H1 (cell line): ENCODE measurements around the gene SELENOK. TPM values are rescaled to one million over a fixed set of nuclear protein-coding genes. Genes with fewer than 3 reads are reported as not detected.

Experiments
- CTCF ChIA-PET: fragments of 300-600 bp; sonication (Branson Sonifier 250); formaldehyde crosslinking; loops from one replicate; lab custom pipeline; 2021; ENCODE audit not compliant: partially characterized antibody; lab: Charles Lee
- POLR2A ChIA-PET: fragments of 300-600 bp; sonication (Branson Sonifier 250); formaldehyde crosslinking; loops from one replicate; lab custom pipeline; 2021; ENCODE audit warnings: inconsistent platforms; ENCODE audit not compliant: partially characterized antibody; lab: Charles Lee
- DNase-seq, 2 experiments: peaks; one replicate each; pipeline versions ENCODE4 v3.0.0 to v3.0.0-alpha.2; 2010 to 2022; ENCODE audit warnings: low spot score in 2 of 2, low read depth in 1 of 2, mixed read lengths in 1 of 2
- FAIRE-seq: peaks from 2 replicates; lab custom pipeline; 2011; peaks lifted over from hg19 to GRCh38; lab: Jason Lieb, UNC
- H2AFZ ChIP-seq: 2 replicates; pipeline ENCODE4 v1.8.1; 2012; ENCODE audit warnings: low read length, inconsistent platforms
- H2AK5ac ChIP-seq: 2 replicates; pipeline ENCODE4 v1.6.1; 2013; ENCODE audit warnings: low read depth, low read length
- H2BK120ac ChIP-seq: replicated peaks from 2 replicates; pipeline ENCODE3; 2013; ENCODE audit warnings: low read depth, low read length, inconsistent platforms
- H2BK12ac ChIP-seq: 2 replicates; pipeline ENCODE4 v1.6.1; 2013; ENCODE audit warnings: low read depth, low read length
- H2BK15ac ChIP-seq: 2 replicates; pipeline ENCODE4 v1.6.1; 2013; ENCODE audit warnings: low read length
- H2BK20ac ChIP-seq: 2 replicates; pipeline ENCODE4 v1.6.1; 2013; ENCODE audit warnings: low read length
- H2BK5ac ChIP-seq: 2 replicates; pipeline ENCODE4 v1.6.1; 2013; ENCODE audit warnings: low read depth, low read length
- H3K14ac ChIP-seq: 2 replicates; pipeline ENCODE4 v1.6.1; 2013; ENCODE audit warnings: inconsistent platforms; ENCODE audit not compliant: insufficient read length
- H3K18ac ChIP-seq: 2 replicates; pipeline ENCODE4 v1.6.1; 2013; ENCODE audit warnings: low read length; ENCODE audit errors: extremely low read depth
- H3K23ac ChIP-seq: 2 replicates; pipeline ENCODE4 v1.6.1; 2013; ENCODE audit warnings: inconsistent platforms; ENCODE audit not compliant: insufficient read length
- H3K23me2 ChIP-seq: 2 replicates; pipeline ENCODE4 v1.6.1; 2013; ENCODE audit warnings: low read depth, low read length
- H3K27ac ChIP-seq: 2 replicates; pipeline ENCODE4 v1.6.1; 2011; ENCODE audit warnings: low read depth, low read length, inconsistent platforms
- H3K27me3 ChIP-seq, 4 experiments: replicated peaks in 1 of 4; 1 replicate in 1 of 4; 2 replicates in 3 of 4; pipeline versions ENCODE4 v1.6.1 to v1.8.1; 2011 to 2013; ENCODE audit warnings: low read length in 3 of 4, mild to moderate bottlenecking in 3 of 4, inconsistent platforms in 2 of 4, mixed read lengths in 2 of 4, moderate library complexity in 1 of 4; ENCODE audit not compliant: control insufficient read depth in 3 of 4, insufficient read depth in 3 of 4; ENCODE audit errors: extremely low read depth in 1 of 4
- H3K36me3 ChIP-seq, 4 experiments: 2 replicates each; pipeline versions ENCODE4 v1.6.1 to v1.8.1; 2011 to 2013; ENCODE audit warnings: mild to moderate bottlenecking in 4 of 4, low read length in 3 of 4, moderate library complexity in 2 of 4, control low read depth in 1 of 4, inconsistent platforms in 1 of 4; ENCODE audit not compliant: insufficient read depth in 4 of 4, control insufficient read depth in 2 of 4
- H3K4ac ChIP-seq: replicated peaks from 2 replicates; pipeline ENCODE3; 2013; ENCODE audit warnings: low read length, low read depth, mixed read lengths, inconsistent platforms; ENCODE audit not compliant: insufficient read length
- H3K4me1 ChIP-seq, 4 experiments: replicated peaks in 1 of 4; 1 replicate in 1 of 4; 2 replicates in 3 of 4; pipeline versions ENCODE4 v1.6.1 to v1.8.1; 2011 to 2013; ENCODE audit warnings: low read length in 3 of 4, inconsistent platforms in 2 of 4, mixed read lengths in 1 of 4; ENCODE audit not compliant: insufficient read depth in 4 of 4, control insufficient read depth in 3 of 4
- H3K4me2 ChIP-seq, 2 experiments: 2 replicates each; pipeline versions ENCODE4 v1.6.1 to v1.8.1; 2011 to 2013; ENCODE audit warnings: low read depth in 2 of 2, low read length in 2 of 2, control low read depth in 1 of 2, inconsistent platforms in 1 of 2, mild to moderate bottlenecking in 1 of 2; ENCODE audit not compliant: insufficient read depth in 1 of 2
- H3K4me3 ChIP-seq, 4 experiments: fragments of 200-600, 300-600 bp in 1 of 4; sonication (generic), shearing (Covaris generic), sonication (Bioruptor Twin) in 1 of 4; 2 replicates each; pipeline versions ENCODE4 v1.5.1 to v1.8.1; 2011 to 2016; ENCODE audit warnings: low read length in 4 of 4, low read depth in 3 of 4, control low read depth in 2 of 4, inconsistent platforms in 2 of 4, mild to moderate bottlenecking in 2 of 4, mixed read lengths in 1 of 4, moderate library complexity in 1 of 4; ENCODE audit not compliant: insufficient read depth in 2 of 4; ENCODE audit errors: extremely low read depth in 1 of 4
- H3K56ac ChIP-seq: replicated peaks from 2 replicates; pipeline ENCODE3; 2013; ENCODE audit warnings: low read depth, mild to moderate bottlenecking, mixed read lengths, low read length, inconsistent platforms; ENCODE audit not compliant: insufficient read length
- H3K79me1 ChIP-seq: 2 replicates; pipeline ENCODE4 v1.6.1; 2013; ENCODE audit warnings: low read depth, low read length, control low read depth
- H3K79me2 ChIP-seq, 2 experiments: 2 replicates each; pipeline versions ENCODE4 v1.6.1 to v1.8.1; 2012 to 2013; ENCODE audit warnings: low read length in 2 of 2, mild to moderate bottlenecking in 2 of 2, inconsistent platforms in 1 of 2; ENCODE audit not compliant: insufficient read depth in 2 of 2, control insufficient read depth in 1 of 2
- H3K9ac ChIP-seq, 4 experiments: replicated peaks in 1 of 4; 1 replicate in 1 of 4; 2 replicates in 3 of 4; pipeline versions ENCODE4 v1.6.1 to v1.8.1; 2011 to 2013; ENCODE audit warnings: low read depth in 3 of 4, low read length in 3 of 4, control low read depth in 2 of 4, mild to moderate bottlenecking in 2 of 4, moderate library complexity in 2 of 4, inconsistent platforms in 1 of 4; ENCODE audit errors: extremely low read depth in 1 of 4
- H3K9me3 ChIP-seq, 2 experiments: 2 replicates each; pipeline versions ENCODE4 v1.6.1 to v1.8.1; 2012 to 2013; ENCODE audit warnings: mild to moderate bottlenecking in 2 of 2, moderate library complexity in 2 of 2, control low read depth in 1 of 2, inconsistent platforms in 1 of 2, low read depth in 1 of 2, low read length in 1 of 2, mixed read lengths in 1 of 2; ENCODE audit not compliant: insufficient read depth in 2 of 2
- H4K20me1 ChIP-seq, 2 experiments: replicated peaks in 1 of 2; 2 replicates each; pipeline versions ENCODE3 to v1.8.1; 2011 to 2013; ENCODE audit warnings: inconsistent platforms in 2 of 2, low read length in 2 of 2, mild to moderate bottlenecking in 1 of 2; ENCODE audit not compliant: insufficient read depth in 2 of 2, control insufficient read depth in 1 of 2
- H4K5ac ChIP-seq: 2 replicates; pipeline ENCODE4 v1.6.1; 2013; ENCODE audit warnings: low read length, low read depth, mixed read lengths, inconsistent platforms; ENCODE audit not compliant: insufficient read length
- H4K8ac ChIP-seq: 2 replicates; pipeline ENCODE4 v1.8.0; 2013; ENCODE audit warnings: mild to moderate bottlenecking, moderate library complexity, low read length, inconsistent platforms; ENCODE audit not compliant: insufficient read depth; ENCODE audit errors: extremely low read depth
- H4K91ac ChIP-seq: replicated peaks from 2 replicates; pipeline ENCODE3; 2013; ENCODE audit warnings: low read length, mixed read lengths, inconsistent platforms; ENCODE audit not compliant: insufficient read length
- MAFK ChIP-seq: IDR thresholded peaks from 2 replicates; pipeline ENCODE4 v1.6.1; 2012; ENCODE audit warnings: low read depth, mild to moderate bottlenecking, improper control_type of control experiment, low read length
- RAD21 ChIP-seq, 2 experiments: IDR thresholded peaks in 1 of 2; conservative IDR thresholded peaks in 1 of 2; 2 replicates each; pipeline ENCODE4 v1.6.1; 2011; ENCODE audit warnings: low read depth in 2 of 2, low read length in 2 of 2, improper control_type of control experiment in 1 of 2, inconsistent platforms in 1 of 2, mild to moderate bottlenecking in 1 of 2, moderate library complexity in 1 of 2
- WGBS, 2 experiments: shearing (Covaris generic) in 1 of 2; methylation state at CpG; one replicate each; pipeline versions ENCODE4 v1.1.6 to v1.1.7; 2013 to 2015; ENCODE audit warnings: low lambda C conversion rate in 2 of 2, mixed read lengths in 2 of 2, inconsistent platforms in 1 of 2, low coverage in 1 of 2, missing lambda C conversion rate in 1 of 2; ENCODE audit not compliant: insufficient replicate concordance in 2 of 2, insufficient coverage in 1 of 2, insufficient read length in 1 of 2; ENCODE audit errors: extremely low coverage in 1 of 2, missing lambda C conversion rate in 1 of 2; 5-methylcytosine and 5-hydroxymethylcytosine counted together
- polyA plus RNA-seq, 7 experiments: library from polyadenylated mRNA; depleted of rRNA in 3 of 7; stranded (reverse) in 5 of 7; unstranded in 2 of 7; fragments of >200 nt in 5 of 7; fragments of 200-250 nt in 2 of 7; gene quantifications; 1 replicate in 5 of 7; 2 replicates in 1 of 7; 4 replicates in 1 of 7; pipeline versions ENCODE4 v1.2.1 to v1.2.3, GENCODE V29; 2011 to 2013; ENCODE audit warnings: missing spikeins in 2 of 7, mixed read lengths in 2 of 7
- total RNA-seq: library from RNA; stranded (reverse); fragmentation: NEBNext Ultra II Directional; extraction: Animal tissue kit (Norgen Biotek cat#: 25700); gene quantifications from 2 replicates; pipeline ENCODE4 v1.2.1, GENCODE V29; 2021
- TF ChIP-seq, protein P1 (sequence below), 3 experiments: IDR thresholded peaks; 1 replicate in 2 of 3; 2 replicates in 1 of 3; pipeline versions ENCODE4 v1.5.1 to v1.6.1; 2011; ENCODE audit warnings: low read length in 3 of 3, mild to moderate bottlenecking in 3 of 3, inconsistent platforms in 2 of 3, low read depth in 1 of 3, moderate library complexity in 1 of 3; ENCODE audit not compliant: insufficient read depth in 1 of 3; ENCODE audit errors: control extremely low read depth in 1 of 3

Gene SELENOK
- total and polyA plus RNA-seq, 2 of the 8 experiments (the other 6 are each of a cell fraction or from before 2014, with no cell fraction given), result 26.9 to 40.2 TPM

DNA sequence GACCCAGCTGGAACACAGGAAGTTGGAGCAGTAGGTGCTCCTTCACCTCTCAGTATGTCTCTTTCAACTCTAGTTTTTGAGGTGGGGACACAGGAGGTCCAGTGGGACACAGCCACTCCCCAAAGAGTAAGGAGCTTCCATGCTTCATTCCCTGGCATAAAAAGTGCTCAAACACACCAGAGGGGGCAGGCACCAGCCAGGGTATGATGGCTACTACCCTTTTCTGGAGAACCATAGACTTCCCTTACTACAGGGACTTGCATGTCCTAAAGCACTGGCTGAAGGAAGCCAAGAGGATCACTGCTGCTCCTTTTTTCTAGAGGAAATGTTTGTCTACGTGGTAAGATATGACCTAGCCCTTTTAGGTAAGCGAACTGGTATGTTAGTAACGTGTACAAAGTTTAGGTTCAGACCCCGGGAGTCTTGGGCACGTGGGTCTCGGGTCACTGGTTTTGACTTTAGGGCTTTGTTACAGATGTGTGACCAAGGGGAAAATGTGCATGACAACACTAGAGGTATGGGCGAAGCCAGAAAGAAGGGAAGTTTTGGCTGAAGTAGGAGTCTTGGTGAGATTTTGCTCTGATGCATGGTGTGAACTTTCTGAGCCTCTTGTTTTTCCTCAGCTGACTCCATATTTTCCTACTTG, 33.4 kb downstream of the SELENOK start:
- Histone ChIP-seq H3K23me2 (no peaks in the 10 kb centered on the region), H3K36me3 (peaks cover 2 to 26% (median 16%) of the 10 kb centered on the region in 4 experiments; a peak in 6 of 8 replicates), H3K4ac (no peak overlapping the region), H2AFZ (no peak overlapping the region), H2AK5ac (no peak overlapping the region), H2BK12ac (no peak overlapping the region), H3K79me2 (no peaks in the 10 kb centered on the region), H2BK120ac (no peak overlapping the region), H3K4me3 (no peak overlapping the region), H4K20me1 (peaks cover 1 to 2% of the 10 kb centered on the region in 2 experiments), H4K5ac (no peak overlapping the region), H4K8ac (no peak overlapping the region), H2BK5ac (no peak overlapping the region), H3K4me1 (no peaks in the 10 kb centered on the region), H3K4me2 (no peak overlapping the region), H3K56ac (no peak overlapping the region), H4K91ac (no peak overlapping the region), H2BK15ac (no peak overlapping the region), H3K18ac (no peak overlapping the region), H2BK20ac (no peak overlapping the region), H3K27me3 (no peaks in the 10 kb centered on the region), H3K23ac (no peak overlapping the region), H3K14ac (no peak overlapping the region), H3K9ac (no peak overlapping the region), H3K9me3 (no peaks in the 10 kb centered on the region), H3K27ac (no peak overlapping the region), H3K79me1 (no peaks in the 10 kb centered on the region; the same call in 1 of the 2 replicates)
- no peak for DNase-seq
- CTCF ChIA-PET, result interaction anchor here (0.6 to 1.3 kb wide), 6 partner anchors 11 to 366 kb away, joined by 3 to 5 read pairs (median 4); no protein-coding TSS in a partner anchor
- TF ChIP-seq, protein P1, sequence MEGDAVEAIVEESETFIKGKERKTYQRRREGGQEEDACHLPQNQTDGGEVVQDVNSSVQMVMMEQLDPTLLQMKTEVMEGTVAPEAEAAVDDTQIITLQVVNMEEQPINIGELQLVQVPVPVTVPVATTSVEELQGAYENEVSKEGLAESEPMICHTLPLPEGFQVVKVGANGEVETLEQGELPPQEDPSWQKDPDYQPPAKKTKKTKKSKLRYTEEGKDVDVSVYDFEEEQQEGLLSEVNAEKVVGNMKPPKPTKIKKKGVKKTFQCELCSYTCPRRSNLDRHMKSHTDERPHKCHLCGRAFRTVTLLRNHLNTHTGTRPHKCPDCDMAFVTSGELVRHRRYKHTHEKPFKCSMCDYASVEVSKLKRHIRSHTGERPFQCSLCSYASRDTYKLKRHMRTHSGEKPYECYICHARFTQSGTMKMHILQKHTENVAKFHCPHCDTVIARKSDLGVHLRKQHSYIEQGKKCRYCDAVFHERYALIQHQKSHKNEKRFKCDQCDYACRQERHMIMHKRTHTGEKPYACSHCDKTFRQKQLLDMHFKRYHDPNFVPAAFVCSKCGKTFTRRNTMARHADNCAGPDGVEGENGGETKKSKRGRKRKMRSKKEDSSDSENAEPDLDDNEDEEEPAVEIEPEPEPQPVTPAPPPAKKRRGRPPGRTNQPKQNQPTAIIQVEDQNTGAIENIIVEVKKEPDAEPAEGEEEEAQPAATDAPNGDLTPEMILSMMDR (IDR thresholded peaks at IDR 0.05; ENCODE audit: control extremely low read depth in 1 of 3, insufficient read depth in 1 of 3, low read depth in 1 of 3, low read length in 3 of 3), result peak in 1 of 3 experiments; percentile 35; a peak in 1 of 4 replicates
- peak in 1 of 2 experiments; percentile 19; a peak in 2 of 4 replicates for TF ChIP-seq RAD21 (IDR thresholded peaks at IDR 0.05 in 1 of 2, conservative IDR thresholded peaks at IDR 0.05 in 1 of 2; ENCODE audit: low read depth in 2 of 2, low read length in 2 of 2)
- TF ChIP-seq MAFK, result no peak
- POLR2A ChIA-PET, result interaction anchor here (1.0 to 1.1 kb wide), 2 partner anchors 11 to 13 kb away, joined by 3 to 6 read pairs; no protein-coding TSS in a partner anchor
- WGBS, 2 experiments, result 82% methylated on average over 7 of the region's 7 CpGs; no CpG with 5 or more reads in 1 of the 2 experiments
- FAIRE-seq, result no peak
